ENCODE data around the gene ITPR2.

DNA sequence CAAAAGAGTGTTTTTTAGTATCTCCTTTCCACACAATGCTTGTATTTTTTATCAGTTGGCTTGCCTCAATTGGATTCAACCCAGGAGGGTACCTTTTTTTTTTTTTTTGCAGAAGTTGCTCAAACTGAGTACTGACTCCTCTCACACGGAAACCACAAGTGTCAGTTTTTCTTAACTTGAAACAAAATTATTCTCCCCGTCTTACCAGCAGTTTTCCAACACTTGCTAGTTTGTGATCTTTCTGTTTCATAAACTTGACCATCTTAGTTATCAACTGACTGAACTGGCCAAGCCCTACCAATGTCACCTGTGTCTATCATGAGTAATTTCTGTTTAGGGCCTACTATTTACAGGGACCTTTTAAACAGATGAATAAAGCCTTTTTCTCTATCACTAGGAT lies 34.1 kb upstream of the ITPR2 start:
- TF ChIP-seq POLR2AphosphoS5 (IDR thresholded peaks at IDR 0.05; ENCODE audit: low read depth, low read length), result no peak
- TF ChIP-seq, protein P1, sequence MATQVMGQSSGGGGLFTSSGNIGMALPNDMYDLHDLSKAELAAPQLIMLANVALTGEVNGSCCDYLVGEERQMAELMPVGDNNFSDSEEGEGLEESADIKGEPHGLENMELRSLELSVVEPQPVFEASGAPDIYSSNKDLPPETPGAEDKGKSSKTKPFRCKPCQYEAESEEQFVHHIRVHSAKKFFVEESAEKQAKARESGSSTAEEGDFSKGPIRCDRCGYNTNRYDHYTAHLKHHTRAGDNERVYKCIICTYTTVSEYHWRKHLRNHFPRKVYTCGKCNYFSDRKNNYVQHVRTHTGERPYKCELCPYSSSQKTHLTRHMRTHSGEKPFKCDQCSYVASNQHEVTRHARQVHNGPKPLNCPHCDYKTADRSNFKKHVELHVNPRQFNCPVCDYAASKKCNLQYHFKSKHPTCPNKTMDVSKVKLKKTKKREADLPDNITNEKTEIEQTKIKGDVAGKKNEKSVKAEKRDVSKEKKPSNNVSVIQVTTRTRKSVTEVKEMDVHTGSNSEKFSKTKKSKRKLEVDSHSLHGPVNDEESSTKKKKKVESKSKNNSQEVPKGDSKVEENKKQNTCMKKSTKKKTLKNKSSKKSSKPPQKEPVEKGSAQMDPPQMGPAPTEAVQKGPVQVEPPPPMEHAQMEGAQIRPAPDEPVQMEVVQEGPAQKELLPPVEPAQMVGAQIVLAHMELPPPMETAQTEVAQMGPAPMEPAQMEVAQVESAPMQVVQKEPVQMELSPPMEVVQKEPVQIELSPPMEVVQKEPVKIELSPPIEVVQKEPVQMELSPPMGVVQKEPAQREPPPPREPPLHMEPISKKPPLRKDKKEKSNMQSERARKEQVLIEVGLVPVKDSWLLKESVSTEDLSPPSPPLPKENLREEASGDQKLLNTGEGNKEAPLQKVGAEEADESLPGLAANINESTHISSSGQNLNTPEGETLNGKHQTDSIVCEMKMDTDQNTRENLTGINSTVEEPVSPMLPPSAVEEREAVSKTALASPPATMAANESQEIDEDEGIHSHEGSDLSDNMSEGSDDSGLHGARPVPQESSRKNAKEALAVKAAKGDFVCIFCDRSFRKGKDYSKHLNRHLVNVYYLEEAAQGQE (IDR thresholded peaks at IDR 0.05; ENCODE audit: insufficient read depth in 1 of 2, low read depth in 2 of 2, low read length in 2 of 2), result no peak

Measured in PFSK-1 (cell line).